Measurements from ENCODE around the gene ZNF573.
"Not testable (repeated sequence)": the region's sequence is repeated elsewhere in the genome, so short reads cannot be mapped to it uniquely, and the experiment has no call there.

Gene ZNF573

DNA sequence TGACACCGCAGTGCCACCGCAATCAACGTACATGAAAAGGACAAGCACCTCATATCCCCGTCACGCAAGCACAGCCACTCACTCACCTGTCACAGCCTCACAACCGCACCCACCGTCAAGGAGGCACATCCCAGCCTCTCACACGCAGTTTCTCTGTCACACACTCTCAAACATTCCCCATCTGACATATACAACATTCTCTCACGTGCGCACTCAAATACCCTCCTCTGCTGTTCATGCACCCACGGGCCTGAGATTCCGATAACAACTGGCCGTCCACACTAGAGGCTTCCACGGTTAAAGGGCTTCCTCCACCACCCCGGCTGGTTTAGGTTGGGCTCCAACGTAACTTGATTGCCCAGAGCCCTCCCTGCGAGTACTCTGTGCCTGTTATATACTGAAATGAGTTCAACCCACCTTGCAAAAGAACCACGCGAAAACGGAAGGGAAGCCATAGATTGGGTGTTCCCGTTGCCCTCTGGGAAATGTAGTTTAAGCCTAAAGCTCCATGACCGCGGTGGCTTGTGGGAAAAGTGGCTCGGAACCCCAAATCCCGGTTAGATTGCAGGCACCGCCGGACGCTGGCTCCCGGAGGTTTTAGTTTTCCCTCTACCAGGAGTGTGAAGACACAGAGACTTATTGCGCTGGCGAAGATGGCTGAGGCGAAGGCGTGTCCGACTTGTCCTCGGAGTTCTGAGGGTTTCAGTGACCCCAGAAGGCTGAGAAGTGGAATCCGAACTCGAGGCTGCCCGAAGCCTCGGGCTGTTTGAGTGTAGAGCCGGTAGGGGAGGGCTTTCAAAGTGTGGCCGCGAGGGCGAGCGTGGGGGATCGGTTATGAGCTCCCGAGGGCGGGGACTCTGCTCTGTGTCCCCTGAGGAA, at the start of gene ZNF573:
ZNF573 (minus strand) TSS at position 460 of the 879 bp plus-strand sequence. CDS start 5,857 bp downstream, outside the sequence.
- peak; percentile 91 for DNase-seq

DNA sequence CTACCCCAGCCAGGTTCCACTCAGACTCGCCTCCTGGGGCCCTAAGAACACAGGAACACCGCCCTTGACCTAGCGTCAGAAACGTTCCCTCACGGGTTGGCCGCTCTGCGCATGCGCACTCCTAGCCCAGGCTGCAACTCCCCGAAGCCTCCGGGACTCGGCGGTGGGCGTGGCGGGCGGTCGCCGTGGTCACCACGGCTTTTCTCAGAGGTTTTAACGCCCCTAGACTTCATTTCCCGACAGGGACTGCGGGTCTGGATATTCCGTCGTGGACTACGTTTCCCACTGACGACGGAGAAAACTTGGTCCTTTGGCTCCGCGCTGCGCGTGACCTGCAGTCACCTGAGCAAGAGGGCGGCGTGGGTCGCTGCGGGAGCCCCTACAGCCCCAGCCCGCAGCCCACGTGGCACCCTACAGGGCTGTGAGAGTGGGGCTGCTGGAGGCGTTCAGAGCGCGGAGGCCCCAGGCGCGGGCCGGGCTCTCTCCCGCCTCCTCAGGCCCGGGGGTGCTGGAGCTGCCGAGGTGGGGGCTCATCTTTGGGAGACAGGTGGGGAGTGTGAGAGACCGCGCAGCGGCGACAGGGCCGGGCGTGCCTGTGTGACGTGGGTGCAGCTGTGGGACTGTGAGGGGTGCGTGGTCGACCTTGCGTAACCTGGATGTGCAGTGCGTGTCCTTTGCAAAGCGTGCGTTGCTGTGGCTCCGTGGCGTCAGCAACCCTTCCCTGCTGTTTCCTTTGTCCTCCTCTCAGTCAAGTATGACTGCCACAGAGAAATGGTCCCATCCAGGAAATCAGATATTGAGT, 38.0 kb upstream of the ZNF573 start:
- no peak for DNase-seq

DNA sequence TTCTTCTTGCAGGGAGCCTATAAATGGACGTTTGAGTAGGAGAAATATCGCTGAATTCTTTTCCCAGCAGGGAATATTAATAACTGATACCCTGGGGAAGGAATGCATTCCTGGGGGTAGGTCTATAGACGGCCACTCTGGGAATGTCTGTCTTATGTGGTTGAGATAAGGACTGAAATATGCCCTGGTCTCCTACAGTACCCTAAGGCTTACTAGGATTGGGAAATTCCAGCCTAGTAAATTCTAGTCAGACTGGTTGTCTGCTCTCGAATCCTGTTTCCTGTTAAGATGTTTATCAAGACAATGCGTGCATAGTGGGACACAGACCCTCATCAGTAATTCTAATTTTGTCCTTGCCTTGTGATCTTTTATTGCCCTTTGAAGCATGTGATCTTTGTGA, 36.2 kb upstream of the ZNF573 start:
- not testable (repeated sequence) for DNase-seq

DNA sequence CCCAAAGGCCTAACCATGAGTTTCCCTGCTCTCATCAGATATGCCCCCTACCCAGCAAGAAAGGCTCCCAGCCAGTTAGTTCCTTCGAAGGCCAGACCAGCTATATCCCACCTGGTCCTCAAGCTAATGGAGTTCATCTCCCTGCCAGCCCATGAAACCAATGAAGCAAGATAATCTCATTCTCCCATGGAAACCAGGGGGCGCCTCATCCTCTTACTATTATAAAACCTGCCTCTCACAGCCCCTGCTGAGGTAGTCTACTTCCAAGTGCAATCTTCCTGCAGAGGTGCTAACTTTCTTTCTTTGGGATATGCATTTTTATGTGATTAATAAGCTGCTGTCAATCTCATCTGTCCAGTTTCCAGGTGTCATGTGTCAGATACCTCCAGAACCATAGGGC, 34.0 kb upstream of the ZNF573 start:
- DNase-seq = no peak

DNA sequence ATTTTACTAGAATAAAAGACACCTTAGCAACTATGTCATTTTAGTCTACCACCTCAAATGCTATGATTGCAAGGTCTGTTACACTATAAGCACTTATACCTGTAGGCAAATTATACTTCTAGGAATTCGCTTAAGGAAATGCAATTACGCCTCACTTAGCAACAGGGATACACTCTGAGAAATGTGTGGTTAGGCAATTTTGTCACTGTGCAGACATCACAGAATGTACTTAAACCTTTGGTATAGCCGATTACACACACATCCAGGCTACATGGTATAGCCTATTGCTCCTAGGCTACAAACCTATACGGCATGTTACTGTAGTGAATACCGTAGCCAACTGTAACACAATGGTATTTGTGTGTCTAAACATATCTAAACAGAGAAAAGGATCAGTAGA, 30.0 kb upstream of the ZNF573 start:
- no peak for DNase-seq

DNA sequence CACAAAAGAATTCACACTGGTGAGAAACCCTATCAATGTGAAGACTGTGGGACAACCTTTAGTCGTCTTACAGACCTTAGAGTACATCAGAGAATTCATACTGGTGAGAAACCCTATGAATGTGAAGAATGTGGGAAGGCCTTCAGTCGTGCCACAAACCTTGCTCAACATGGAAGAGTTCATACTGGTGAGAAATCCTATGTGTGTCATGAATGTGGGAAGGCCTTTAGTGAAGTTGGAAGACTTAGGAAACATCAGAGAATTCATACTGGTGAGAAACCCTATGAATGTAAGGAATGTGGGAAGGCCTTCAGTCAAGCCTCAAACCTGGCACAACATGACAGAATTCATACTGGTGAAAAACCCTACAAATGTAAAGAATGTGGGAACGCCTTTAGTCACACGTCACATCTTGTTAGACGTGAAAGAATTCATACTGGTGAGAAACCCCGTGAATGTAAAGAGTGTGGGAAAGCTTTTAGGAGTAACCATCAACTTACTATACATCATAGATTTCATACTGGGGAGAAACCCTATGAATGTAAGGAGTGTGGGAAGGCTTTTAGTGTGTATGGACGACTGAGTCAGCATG, 24.0 kb upstream of the ZNF573 start:
- DNase-seq = no peak

DNA sequence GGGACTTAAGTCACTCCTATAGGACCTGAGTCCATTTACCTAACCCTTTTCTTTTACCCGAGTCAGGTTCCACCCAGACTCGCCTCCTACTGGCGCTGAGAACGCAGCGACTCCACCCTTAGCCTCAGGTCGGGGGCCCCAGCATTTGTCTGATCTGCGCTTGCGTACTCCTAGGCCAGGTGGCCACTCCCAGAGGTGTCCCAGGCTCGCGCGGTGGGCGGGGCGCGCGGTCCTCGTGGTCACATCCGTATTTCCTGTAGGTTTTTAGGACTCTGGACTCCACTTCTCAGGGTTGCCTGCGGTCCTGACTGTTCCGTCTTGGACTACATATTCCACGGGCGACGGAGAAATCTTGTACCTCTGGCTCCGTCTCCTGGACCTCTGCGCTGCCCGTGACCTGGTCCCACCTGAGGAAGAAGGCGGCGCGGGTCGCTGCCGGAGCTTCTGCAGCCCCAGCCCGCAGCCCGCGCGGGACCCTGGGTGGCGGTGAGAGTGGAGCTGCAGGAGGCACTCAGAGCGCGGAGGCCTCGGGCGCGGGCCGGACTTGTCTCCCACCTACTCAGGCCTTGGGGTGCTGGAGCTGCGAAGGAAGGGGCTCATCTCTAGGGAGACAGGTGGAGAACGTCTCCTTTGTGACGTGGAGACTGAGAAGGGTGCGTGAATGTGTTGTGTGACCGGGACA, 11.0 kb upstream of the ZNF573 start:
- no peak for DNase-seq

DNA sequence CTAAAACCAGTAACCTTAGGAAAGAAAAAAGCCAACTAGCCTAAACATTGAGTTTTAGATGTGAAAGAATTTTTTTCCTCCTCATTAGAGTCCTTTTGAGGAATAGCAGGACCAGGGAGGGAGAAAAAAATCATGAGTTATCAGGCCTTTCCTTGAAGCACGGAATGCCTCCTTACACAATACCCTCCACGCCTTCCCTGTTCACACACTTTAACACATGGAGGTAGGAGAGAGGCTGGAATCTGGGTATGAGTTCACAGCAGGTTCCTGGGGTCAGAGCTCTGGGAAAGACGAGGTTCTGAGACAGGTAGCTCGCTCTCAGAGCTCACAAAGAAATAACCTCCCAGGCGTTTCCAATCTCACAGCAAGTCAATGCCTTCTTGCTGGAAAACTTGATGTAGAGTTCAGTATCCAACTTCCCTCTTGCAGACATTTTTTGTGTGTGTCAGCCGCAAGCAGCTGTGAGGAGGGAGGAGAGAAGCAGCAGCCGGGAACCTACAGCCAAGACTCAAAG, 716 bp downstream of the ZNF573 start:
- peak; percentile 66 for DNase-seq

DNA sequence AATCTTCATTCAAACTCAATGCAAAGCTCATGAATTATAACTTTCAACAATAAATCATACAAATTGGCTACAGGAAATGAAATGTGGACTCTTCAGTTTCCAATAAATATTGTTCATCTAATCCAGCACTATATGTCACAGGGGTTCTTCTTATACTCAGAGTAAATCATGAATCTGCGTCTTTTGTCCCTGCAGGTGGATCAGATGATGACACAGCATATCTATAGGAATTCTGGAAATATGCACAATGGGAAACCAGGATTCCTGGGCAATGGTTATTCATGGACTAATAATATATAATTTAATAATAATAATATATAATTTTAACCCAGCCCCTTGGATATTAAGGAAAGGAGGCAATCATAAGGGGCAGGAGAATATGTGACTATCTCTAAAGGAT, 8.4 kb downstream of the ZNF573 start:
- DNase-seq = no peak

DNA sequence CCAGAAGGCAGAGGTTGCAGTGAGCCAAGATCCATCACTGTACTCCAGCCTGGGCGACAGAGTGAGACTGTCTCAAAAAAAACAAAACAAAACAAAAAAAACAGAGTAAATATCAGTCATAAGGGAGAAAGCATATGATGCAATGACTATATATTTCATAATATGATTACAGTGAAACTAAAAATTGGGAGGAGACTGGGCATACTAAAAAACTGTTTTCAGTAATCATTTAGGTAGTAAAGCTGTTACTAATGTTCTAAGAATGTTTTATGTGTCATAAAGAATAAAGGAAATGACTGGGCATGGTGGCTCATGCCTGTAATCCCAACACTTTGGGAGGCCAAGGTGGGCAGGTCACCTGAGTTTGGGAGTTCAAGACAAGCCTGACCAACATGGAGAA, 15.9 kb downstream of the ZNF573 start:
- no peak for DNase-seq

DNA sequence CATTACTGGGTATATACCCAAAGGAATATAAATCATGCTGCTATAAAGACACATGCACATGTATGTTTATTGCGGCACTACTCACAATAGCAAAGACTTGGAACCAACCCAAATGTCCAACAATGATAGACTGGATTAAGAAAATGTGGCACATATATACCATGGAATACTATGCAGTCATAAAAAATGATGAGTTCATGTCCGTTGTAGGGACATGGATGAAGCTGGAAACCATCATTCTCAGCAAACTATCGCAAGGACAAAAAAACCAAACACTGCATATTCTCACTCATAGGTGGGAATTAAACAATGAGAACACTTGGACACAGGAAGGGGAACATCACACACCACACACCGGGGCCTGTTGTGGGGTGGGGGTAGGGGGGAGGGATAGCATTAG, 21.7 kb downstream of the ZNF573 start:
- not testable (repeated sequence) for DNase-seq

DNA sequence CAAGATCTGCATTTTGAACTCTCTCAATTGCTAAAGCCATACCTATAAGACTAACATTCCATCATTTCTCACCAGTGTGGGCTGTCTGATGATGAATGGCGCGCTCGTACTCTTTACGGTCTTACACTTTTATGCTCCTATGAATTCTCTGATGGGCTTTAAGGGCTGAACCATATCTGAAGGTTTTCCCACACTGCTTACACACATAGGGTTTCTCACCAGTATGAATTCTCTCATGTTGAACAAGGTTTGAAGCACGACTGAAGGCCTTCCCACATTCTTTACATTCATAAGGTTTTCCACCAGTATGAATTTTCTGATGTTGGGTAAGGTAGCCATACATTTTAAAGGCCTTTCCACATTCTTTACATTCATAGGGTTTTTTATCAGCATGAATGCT, 41.0 kb downstream of the ZNF573 start:
- DNase-seq = no peak

DNA sequence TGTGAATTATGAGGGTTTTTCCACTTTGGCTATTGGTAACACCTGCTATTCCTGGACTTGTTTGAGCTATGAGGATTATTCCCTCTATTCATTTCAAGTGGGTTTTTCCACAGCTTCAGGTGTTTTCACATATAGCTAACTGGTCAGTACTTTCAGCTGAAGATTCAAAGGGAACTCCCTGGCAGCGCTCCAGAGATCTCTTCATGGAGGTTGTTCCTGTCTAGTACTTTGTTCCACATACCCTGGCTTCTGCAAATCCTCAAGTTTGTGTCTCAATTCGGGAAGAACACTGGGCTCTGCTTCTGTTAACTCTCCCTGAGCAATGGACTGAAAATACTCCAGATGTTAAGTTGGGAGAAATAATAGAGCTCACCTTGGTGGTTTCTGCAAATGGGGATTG, 54.2 kb downstream of the ZNF573 start:
- no peak for DNase-seq

DNA sequence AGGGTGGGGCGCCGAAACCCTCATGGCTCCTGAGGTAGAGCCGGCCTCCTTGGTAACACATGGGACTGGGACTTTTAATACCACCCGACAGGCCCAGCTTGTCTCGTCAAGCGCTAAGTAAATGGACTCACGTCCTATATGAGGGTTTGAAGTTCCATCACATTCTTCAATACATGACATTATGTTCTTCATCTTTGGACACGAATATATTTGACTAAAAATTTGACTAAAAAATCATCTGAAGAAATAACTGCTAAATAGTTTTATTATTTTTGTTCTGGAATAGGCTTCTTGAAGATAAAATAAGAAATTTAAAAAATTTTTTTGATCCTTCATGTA, 59.5 kb downstream of the ZNF573 start:
- DNase-seq = no peak

DNA sequence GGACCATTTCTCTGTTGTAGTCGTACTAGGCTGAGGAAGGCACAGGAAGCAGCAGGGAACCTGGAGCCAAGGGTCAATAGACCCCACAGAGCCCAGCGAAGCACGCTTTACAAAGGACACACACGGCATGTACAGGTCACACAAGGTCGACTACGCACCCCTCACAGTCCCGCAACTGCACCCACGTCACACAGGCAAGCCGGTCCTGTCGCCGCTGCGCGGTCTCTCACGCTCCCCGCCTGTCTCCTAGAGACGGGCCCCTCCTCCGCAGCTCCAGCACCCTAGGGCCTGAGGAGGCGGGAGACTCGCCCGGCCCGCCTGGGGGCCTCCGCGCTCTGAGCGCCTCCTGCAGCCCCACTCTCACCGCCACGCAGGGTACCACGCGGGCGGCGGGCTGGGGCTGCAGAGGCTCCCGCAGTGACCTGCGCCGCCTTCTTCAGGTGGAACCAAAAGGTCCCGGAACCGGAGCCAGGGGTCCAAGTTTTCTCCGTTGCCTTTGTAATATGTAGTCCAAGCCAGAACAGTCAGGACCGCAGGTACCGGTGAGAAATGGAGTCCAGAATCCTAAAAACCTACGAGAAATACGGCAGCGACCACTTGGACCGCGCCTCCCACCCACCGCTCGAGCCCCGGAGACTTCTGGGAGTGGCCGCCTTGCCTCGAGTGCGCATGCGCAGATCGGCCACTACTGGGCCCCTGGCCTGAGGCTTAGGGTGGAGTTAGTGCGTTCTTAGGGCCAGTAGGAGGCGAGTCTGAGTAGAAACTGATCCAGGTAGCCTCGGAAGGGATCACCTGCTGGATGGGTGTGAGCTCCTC, 60.1 kb downstream of the ZNF573 start, which contains the start of gene ZNF607:
ZNF607 (minus strand) TSS at position 651 of the 816 bp plus-strand sequence. CDS start 8,143 bp downstream, outside the sequence.
- DNase-seq = peak; percentile 57

DNA sequence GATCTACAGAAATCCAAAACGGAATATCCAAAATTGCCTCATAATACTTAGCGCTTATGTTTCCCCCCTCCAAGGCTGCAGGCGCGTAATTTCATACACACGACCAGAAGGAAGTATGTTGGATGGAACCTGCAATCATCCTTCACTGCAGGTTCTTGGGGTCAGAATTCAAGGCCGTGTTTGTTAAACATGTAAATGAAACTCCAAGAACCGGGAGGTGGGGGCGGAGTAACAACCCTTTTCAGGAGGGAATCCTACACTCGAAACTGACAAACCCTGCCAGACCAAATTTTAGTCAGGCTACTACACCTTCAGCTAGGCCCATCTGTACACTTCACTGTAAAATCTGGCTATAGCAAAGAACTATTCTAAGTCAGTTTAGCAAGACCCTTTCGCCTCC, 61.1 kb downstream of the ZNF573 start:
- DNase-seq = no peak

DNA sequence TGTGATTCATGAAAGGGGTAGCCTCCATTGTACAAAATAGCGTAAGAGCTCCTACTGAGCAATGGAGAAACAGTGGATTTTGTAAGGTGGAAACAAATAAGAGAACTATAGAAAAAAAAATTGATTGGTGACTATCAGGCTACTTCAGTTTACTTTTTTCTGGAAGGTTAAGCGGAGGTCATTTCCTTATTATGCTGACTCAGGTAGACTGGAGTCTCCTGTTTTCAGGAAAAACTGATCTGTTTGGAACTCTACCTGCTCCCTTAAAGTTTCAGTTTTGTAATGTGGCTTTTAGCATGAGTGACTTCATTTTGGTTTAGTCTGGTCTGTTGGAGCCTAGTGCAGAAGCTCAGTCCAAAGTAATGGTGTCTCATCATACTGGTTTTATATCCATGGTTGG, 63.2 kb downstream of the ZNF573 start:
- DNase-seq = no peak

DNA sequence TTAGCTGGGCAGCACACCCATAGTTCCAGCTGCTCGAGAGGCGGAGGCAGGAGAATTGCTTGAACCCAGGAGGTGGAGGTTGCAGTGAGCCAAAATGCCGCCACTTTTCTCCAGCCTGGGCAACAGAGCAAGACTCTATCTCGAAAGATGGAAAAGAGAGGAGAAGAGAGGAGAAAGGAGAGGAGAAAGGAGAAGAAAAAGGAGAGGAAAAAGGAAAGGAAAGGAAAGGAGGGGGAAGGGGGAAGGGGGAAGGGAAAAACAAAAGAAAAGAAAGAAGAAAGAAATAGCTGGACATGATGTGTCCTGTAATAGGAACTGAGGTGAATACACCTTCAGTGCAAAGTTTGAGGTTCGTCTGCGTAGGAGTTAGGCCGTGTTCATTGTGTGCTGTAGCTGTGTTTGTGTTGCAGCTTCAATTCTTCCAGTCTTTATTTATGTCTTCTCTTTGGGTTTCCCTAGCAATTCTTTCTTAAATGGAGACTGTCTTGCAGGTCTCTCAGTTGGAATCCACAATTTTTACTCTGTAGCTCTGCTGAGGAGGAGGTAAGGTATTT, 73.3 kb downstream of the ZNF573 start:
- no peak for DNase-seq

DNA sequence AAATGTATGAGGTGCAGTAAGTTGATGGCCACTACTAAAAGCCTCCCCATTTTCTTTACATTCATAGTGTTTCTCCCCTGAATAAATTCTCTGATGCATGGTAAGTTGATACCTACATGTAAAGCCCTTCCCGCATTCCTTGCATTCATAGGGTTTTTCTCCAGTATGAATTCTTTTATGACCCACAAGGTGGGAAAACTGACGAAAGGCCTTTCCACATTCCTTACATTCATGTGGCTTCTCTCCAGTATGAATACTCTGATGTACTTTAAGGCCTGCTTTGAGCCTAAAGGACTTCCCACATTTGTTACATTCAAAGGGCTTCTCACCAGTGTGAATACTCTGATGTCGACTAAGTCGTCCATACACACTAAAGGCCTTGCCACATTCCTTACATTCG, 80.3 kb downstream of the ZNF573 start:
- no peak for DNase-seq

DNA sequence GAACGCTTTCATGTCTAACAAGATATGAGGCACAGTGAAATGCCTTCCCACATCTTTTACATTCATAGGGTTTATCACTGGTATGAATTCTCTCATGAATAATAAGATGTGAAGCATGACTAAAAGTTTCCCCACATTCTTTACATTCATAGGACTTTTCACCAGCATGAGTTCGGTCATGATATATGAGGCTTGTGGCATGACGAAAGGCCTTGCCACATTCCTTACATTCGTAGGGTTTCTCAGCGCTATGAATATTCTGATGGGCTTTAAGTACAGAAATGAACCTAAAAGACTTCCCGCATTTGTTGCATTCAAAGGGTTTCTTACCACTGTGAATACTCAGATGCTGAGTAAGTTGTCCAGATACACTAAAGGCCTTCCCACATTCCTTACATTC, 81.2 kb downstream of the ZNF573 start:
- no peak for DNase-seq

DNA sequence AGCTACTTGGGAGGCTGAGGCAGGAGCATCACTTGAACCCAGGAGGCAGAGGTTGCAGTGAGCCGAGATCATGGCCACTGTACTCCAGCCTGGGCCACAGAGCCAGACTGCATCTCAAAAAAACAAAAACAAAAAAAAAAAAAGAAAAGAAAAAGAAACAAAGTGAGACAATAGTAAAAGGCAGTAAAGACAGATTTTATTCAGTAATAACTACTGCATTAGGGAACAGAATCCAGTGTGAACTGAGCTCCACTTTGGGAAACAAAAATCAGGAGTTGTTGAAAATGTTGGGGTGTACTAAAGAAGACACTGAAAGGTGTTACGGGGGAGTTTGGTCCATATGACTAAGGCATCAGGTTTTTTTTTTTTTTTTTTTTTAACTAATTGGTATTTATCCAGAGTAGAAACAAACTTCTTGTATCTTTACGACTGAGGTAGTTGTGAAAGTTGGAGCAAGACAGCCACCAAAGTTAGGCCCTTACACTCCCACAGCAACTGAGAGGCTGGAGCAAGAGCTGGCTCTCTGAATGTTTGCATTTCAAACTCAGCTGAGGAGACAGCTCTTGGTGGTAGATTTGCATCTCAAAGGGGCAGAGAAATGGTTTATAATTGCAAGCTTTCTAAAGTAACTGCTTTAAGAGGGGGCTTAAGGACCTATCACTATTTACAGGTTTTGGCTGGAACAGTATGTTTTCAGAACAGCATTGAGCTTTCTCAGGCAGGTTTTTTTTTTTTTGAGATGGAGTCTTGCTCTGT, 84.1 kb downstream of the ZNF573 start:
- no peak for DNase-seq
